Kidney (tissue), 14 donors: ENCODE data around the gene NAGA. TPM values are rescaled to one million over a fixed set of nuclear protein-coding genes. Genes with fewer than 3 reads are reported as not detected.

Source experiments
- DNase-seq, 5 donors: peaks; one replicate each; pipeline ENCODE4 v3.0.0-alpha.2; 2013 to 2020
- FAIRE-seq: peaks from 2 replicates; lab custom pipeline; 2012; peaks lifted over from hg19 to GRCh38; lab: Jason Lieb, UNC
- H3K27ac ChIP-seq, 2 donors: one replicate each; pipeline ENCODE4 v1.7.0; 2013; ENCODE audit warnings: low read depth in 2 of 2, low read length in 2 of 2, inconsistent platforms in 1 of 2
- H3K27me3 ChIP-seq: one replicate; pipeline ENCODE4 v1.7.1; 2013; ENCODE audit warnings: low read length, inconsistent platforms; ENCODE audit not compliant: control insufficient read depth, insufficient read depth
- H3K36me3 ChIP-seq, 3 donors: one replicate each; pipeline versions ENCODE4 v1.7.0 to v1.7.1; 2013; ENCODE audit warnings: low read length in 3 of 3, control low read depth in 1 of 3, inconsistent platforms in 1 of 3; ENCODE audit not compliant: insufficient read depth in 3 of 3, control insufficient read depth in 2 of 3
- H3K4me1 ChIP-seq, 3 donors: one replicate each; pipeline versions ENCODE4 v1.7.0 to v1.7.1; 2013; ENCODE audit warnings: low read length in 3 of 3, inconsistent platforms in 1 of 3, low read depth in 1 of 3; ENCODE audit not compliant: control insufficient read depth in 2 of 3, insufficient read depth in 2 of 3
- H3K4me3 ChIP-seq, 3 donors: one replicate each; pipeline versions ENCODE4 v1.7.0 to v1.8.1; 2013; ENCODE audit warnings: low read length in 3 of 3, control low read depth in 1 of 3, inconsistent platforms in 1 of 3
- H3K9ac ChIP-seq, 3 donors: one replicate each; pipeline versions ENCODE4 v1.7.0 to v1.7.1; 2013; ENCODE audit warnings: low read length in 3 of 3, control low read depth in 1 of 3, inconsistent platforms in 1 of 3
- H3K9me3 ChIP-seq, 3 donors: one replicate each; pipeline versions ENCODE4 v1.7.0 to v1.7.1; 2013; ENCODE audit warnings: low read length in 3 of 3, control low read depth in 1 of 3, inconsistent platforms in 1 of 3; ENCODE audit not compliant: control insufficient read depth in 2 of 3, insufficient read depth in 1 of 3
- intact Hi-C: fragments of 100-400 bp; cut with DNase I; formaldehyde crosslinking; loops from one replicate; pipeline ENCODE4 v1.11.1; 2022
- polyA plus RNA-seq: library from polyadenylated mRNA; stranded (reverse); fragments of 350-450 nt; fragmentation: Illumina TruSeq; extraction: RNeasy Lipid Tissue Mini Kit (QIAGEN cat#74804); gene quantifications from one replicate; pipeline ENCODE4 v1.2.3, GENCODE V29; 2014; ENCODE audit warnings: low read depth, low replicate concordance; ENCODE audit not compliant: insufficient read depth
- total RNA-seq: library from RNA; stranded (reverse); fragmentation: NEBNext Ultra II Directional; extraction: Animal tissue kit (Norgen Biotek cat#: 25700); gene quantifications from one replicate; pipeline ENCODE4 v1.2.1, GENCODE V29; 2021
- TF ChIP-seq, protein P1 (sequence below): IDR thresholded peaks from 3 replicates; pipeline ENCODE4 v1.5.1; 2012; ENCODE audit warnings: mild to moderate bottlenecking, moderate library complexity, borderline replicate concordance; ENCODE audit not compliant: insufficient read depth; ENCODE audit errors: extremely low read depth
- donor health status: control.
- donor health status: control.
- donor health status: control.
- donor health status: control.
- donor health status: control.
- donor health status: DM: yes; HTN: yes; CAD: no.
- donor health status: Normal renal cell carcinoma (clear cell type).

NAGA gene
- total and polyA plus RNA-seq, 2 donors from 2014 or later = 27.0 to 29.8 TPM

DNA sequence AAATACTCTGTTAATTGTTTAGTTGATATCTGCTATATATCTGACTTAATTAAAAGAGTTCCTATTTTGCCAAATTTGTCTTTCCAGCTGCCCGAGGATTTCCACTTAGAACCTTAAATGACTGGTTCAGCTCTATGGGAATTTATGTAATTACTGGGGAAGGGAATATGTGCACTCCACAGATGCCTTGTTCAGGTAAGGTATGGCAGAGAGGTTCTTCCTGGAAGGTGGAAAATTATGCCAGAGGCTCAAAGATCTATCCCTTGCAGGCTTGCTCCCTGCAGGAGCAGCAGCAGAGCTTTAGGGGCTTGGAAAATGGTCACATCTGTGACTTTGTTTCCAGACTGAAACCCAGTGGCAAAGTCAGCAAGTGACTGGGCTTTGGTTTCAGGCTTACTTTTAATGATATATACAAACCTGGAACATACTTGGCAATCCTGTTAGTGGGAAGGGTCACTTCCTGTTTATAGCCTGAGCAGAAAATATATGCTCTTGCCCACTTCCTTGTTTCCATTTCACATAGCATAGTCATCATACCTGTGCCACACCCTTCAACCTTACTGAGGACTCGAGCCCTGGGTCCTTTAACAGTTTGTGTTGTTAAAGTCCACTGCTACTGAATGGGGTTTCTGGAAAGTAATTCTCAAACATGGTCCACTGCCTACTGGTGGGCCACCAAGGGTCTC is 48.3 kb downstream of the NAGA start:
- no peak overlapping the region for H3K27ac ChIP-seq
- FAIRE-seq (no peak), DNase-seq (no peak)
- intact Hi-C loops = no loop called here
- H3K4me1 ChIP-seq = no peaks in the 10 kb centered on the region
- H3K9ac ChIP-seq = no peak overlapping the region
- no peaks in the 10 kb centered on the region for H3K9me3 ChIP-seq
- no peaks in the 10 kb centered on the region for H3K27me3 ChIP-seq
- H3K36me3 ChIP-seq = no peaks in the 10 kb centered on the region
- H3K4me3 ChIP-seq = no peak overlapping the region
- TF ChIP-seq, protein P1, sequence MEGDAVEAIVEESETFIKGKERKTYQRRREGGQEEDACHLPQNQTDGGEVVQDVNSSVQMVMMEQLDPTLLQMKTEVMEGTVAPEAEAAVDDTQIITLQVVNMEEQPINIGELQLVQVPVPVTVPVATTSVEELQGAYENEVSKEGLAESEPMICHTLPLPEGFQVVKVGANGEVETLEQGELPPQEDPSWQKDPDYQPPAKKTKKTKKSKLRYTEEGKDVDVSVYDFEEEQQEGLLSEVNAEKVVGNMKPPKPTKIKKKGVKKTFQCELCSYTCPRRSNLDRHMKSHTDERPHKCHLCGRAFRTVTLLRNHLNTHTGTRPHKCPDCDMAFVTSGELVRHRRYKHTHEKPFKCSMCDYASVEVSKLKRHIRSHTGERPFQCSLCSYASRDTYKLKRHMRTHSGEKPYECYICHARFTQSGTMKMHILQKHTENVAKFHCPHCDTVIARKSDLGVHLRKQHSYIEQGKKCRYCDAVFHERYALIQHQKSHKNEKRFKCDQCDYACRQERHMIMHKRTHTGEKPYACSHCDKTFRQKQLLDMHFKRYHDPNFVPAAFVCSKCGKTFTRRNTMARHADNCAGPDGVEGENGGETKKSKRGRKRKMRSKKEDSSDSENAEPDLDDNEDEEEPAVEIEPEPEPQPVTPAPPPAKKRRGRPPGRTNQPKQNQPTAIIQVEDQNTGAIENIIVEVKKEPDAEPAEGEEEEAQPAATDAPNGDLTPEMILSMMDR = no peak

DNA sequence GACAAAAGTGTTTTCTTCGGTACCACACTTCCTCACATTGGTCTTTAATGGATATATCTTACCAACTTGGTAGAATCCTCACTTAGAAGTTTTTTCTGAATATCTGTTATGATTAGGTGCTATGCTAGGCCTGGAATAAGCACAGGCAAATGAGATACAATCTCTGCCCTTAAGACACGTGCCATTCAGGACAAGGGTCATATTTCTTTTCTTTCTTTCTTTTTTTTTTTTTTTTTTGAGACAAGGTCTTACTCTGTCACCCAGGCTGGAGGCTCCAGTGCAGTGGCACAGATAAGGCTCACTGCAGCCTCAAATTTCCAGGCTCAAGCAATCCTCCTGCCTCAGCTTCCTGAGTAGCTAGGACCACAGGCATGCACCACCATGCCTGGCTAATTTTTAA is 49.0 kb downstream of the NAGA start:
- intact Hi-C loops = no loop called here
- Histone ChIP-seq H3K4me3 (no peak overlapping the region), H3K9me3 (no peaks in the 10 kb centered on the region), H3K36me3 (no peaks in the 10 kb centered on the region), H3K27ac (no peak overlapping the region), H3K4me1 (no peaks in the 10 kb centered on the region), H3K9ac (no peak overlapping the region), H3K27me3 (no peaks in the 10 kb centered on the region)
- TF ChIP-seq, protein P1 = no peak
- no peak for DNase-seq
- FAIRE-seq = no peak

- no peak overlapping the region for H3K27ac ChIP-seq
- H3K4me3 ChIP-seq = no peak overlapping the region
- H3K4me1 ChIP-seq = no peaks in the 10 kb centered on the region
- FAIRE-seq (no peak), DNase-seq (no peak)
- no peak overlapping the region for H3K9ac ChIP-seq
- H3K9me3 ChIP-seq = no peaks in the 10 kb centered on the region
- intact Hi-C loops = no loop called here
- H3K27me3 ChIP-seq = no peaks in the 10 kb centered on the region
- TF ChIP-seq, protein P1 = no peak
- H3K36me3 ChIP-seq = no peaks in the 10 kb centered on the region
Measured at GRCh38 chr22:42018224-42018623, 52.4 kb downstream of the NAGA start.

- TF ChIP-seq, protein P1 = no peak
- DNase-seq (no peak), FAIRE-seq (no peak)
- H3K9me3 ChIP-seq = no peaks in the 10 kb centered on the region
- H3K4me3 ChIP-seq = no peak overlapping the region
- H3K27ac ChIP-seq = no peak overlapping the region
- no peak overlapping the region for H3K9ac ChIP-seq
- H3K27me3 ChIP-seq = no peaks in the 10 kb centered on the region
- no peaks in the 10 kb centered on the region for H3K4me1 ChIP-seq
- H3K36me3 ChIP-seq = no peaks in the 10 kb centered on the region
- intact Hi-C loops = no loop called here
Measured at GRCh38 chr22:42016111-42016510, 54.5 kb downstream of the NAGA start.
